Measurements from ENCODE around the gene EFCC1.

EFCC1 gene, protein sequence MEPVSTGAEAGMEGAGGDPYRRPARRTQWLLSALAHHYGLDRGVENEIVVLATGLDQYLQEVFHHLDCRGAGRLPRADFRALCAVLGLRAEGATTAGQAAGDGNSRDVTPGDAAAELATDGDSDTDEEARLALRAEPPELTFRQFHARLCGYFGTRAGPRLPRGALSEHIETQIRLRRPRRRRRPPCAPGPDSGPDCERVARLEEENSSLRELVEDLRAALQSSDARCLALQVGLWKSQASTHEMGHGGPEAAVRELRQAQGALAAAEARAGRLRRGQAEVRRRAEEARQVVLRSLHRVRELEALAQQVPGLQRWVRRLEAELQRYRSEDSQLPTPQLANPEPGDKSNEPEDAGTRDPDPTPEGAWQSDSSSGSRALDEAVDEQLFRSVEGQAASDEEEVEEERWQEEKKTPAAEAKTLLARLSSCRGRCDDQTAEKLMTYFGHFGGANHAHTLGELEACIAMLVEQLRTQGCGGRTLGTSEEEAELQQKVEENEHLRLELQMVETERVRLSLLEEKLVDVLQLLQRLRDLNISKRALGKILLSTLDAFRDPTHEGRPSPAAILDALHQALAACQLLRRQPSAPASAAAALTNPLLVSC
- 0.17 to 0.72 reads per million in 2 donors for total RNA-seq

DNA sequence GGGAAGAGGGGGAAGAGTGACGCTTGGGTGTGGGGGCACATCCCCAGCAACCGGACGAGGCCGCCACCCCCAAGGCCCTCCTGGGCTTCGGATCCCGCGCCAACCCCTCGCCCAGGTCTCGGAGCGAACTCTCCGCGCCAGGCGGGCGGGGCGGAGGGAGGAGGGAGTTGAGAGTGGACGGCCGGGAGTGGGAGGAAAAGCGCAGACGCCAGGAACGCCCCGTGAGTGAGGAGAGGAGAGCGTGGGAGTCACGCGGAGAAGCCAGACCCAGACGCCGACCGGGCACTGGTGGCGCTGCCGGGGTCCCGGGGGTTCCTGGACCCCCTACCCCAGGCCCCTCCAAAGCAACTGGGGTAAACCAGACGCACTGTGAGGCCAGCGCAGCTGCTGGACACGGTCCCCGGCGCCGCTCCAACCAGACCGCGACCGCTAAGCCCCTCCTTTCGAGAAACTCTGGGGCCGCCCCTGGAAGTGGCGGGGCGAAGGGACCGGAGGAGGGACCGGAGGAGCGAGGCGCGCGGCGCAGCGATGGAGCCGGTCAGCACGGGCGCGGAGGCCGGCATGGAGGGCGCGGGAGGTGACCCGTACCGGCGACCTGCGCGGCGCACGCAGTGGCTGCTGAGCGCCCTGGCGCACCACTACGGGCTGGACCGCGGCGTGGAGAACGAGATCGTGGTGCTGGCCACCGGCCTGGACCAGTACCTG lies at the start of gene EFCC1:
EFCC1 (plus strand) TSS at position 204 of the 705 bp plus-strand sequence; CDS start at position 529, 325 bp downstream.
- no peak for DNase-seq

DNA sequence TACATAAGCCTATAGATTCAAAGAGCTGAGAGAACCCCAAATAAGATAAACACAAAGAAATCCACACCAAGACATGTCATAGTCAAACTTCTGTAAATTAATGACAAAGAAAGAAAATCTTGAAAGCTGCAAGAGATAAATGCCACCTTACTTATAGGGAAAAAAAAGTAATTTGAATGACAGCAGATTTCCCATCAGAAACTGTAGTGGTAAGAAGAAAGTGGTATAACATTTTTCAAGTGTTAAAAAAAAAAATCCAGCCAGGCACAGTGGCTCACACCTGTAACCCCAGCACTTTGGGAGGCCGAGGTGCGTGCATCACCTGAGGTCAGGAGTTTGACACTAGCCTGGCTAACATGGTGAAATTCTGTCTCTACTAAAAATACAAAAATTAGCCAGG lies 44.7 kb upstream of the EFCC1 start:
- DNase-seq, result no peak

DNA sequence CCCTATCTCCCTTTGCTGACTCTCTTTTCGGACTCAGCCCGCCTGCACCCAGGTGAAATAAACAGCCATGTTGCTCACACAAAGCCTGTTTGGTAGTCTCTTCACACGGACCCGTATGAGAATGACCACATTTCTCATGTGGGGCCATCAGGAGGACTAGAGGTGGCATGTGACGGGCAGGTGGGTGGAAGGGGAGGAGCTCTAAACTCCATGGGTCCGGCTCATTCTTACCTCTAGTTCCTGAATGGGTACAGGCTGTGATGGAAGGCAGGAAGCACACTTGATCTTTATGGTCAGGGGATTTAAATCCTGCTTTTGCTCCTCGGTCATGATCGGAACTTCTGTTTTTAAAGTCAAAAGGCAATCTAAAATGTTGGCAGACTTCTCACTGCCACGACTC lies 35.8 kb upstream of the EFCC1 start:
- DNase-seq, result no peak

DNA sequence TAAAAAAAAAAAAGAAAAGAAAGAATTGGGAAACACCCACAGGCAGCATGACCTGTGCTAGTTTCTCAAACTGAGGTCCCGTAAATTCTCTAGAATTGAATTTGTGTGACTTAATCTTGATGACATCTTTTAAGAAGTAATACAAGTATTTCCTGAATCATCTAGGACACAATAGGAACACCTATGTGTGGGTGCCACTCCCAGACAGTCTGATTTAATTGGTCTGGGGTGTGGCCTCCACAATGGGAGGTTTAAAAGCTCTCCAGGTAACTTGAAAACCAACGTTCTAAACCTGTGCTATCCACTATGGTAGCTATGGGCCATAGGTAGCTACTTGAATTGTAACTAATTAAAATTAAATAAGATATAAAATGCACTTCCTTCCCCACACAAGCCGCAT lies 35.3 kb upstream of the EFCC1 start:
- DNase-seq, result no peak

DNA sequence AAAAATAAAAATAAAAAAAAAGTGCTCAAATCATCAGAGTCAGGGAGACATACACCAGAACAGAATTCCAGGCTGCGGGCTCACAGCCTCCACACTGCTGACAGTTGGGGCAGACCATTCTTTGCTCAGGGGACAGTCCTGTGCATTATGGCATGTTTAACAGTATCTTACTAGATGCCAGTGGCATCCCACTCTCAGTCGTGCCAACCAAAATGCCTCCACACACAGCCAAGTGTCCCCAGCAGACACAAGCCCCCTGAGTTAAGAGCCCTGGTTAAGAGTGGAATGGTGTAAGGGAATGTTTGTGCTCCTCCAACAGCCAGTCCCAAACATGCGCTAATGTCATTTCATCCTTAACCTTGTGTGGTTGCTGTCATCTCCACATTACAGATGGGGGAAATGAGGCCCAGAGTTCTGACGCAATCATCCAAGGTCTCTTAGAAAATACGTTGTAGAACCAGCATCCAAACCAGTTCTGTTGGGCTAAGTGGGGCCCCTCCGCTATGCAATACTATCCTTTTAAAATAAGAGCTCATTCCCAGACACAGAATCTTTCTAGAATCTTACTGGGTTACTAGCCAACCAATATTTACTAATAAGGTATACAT lies 33.3 kb upstream of the EFCC1 start:
- no peak for DNase-seq

DNA sequence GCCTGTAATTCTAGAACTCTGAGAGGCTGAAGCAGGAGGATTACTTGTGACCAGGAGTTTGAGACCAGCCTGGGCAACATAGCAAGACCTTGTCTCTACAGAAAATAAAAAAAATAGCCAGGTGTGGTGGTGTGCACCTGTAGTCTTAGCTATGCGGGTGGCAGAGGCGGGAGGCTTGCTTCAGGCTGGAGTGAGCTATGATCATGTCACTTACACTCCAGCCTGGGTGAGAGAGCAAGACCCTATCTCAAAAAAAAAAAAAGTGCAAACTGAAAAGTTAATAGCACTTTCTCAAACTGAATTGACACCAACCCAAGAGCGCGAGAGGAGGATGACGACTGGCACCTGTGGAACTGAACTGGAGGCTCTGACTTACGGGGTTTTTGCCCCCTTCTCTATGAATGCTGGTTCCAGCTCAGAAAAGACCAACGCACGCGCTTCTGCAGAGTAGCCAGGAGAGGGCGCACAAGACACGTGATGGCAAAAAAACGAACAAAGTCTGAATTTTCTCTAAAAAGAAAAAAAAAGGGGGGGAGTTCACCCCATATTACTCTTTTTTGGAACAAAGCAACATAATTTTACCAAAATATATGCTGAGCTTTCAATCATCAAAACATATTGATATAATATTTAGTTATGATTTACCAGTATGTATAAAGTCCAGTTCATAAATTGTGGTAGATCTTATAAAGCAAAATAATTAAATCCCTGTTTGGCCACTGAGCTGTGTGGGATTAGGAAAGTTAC lies 30.9 kb upstream of the EFCC1 start:
- DNase-seq, result no peak

DNA sequence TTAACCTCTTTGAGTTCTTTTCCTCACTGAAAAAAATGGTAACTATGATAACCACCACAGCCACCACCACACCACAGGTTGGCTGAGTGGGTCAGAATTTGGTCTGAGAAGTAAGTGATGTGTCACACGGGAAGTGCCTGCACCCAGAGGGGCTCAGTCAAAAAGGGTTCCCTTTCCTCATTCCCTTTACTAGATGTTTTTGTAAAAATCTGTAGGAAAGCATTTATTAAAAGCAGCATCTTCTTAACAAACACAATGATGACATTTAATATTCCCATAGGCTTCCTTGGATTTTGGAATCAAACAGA lies 30.4 kb upstream of the EFCC1 start:
- DNase-seq, result no peak

DNA sequence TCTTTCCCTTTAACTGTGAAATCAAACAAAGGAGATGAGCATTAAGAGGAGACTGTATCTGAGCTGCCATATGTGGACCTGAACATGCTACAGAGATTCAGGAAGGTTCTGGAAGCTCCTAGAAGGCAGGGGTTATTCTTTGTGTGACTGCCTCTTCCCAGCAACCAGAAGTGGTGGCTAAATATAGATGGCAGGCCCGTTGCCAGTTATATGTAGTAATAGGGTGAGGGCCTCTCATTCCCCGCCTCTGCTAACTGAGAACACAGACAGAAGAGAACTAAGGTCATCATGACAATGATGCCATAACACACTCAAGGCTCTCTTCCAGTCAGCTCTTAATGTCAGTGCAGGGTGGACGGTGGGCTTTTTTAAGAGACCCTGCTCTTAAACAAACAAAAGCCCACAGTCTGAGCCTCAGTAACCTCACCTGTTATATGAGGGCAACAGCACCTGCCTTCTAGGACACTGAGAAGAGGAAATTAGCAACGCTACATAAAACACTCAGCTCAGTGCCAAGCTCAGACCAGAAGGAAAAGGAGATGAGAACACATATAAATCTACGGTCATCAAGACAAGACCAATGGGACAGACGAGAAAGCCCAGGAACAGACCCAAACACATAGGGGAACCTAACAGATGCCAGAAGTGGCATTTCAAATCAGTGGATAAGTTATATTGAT lies 29.5 kb upstream of the EFCC1 start:
- no peak for DNase-seq

DNA sequence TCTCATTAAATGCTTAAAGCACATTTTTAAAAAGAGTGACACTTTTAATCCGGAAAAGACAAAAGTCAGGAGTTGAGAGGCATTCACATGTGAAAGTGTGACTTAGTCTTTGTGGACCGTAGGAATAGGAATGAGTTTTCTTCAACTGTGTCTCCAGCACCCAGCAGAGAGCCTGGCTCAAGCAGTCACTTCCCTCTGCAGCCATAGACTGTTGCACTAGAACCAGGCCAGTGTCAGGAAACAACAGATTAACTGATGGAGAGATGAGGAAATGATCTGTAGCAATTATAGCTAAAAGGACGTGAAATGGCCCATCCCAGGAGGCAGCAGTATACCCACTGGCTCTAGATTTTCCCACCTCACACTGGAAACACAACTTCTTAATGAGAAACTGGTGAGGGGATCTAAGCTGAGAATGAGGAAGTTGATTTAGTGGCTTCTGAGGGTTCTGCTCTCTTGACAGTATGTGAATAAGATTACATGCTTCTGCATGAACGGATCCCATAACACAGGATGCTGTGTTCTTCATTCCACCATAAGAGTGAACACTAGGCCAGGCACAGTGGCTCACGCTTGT lies 27.0 kb upstream of the EFCC1 start:
- no peak for DNase-seq

DNA sequence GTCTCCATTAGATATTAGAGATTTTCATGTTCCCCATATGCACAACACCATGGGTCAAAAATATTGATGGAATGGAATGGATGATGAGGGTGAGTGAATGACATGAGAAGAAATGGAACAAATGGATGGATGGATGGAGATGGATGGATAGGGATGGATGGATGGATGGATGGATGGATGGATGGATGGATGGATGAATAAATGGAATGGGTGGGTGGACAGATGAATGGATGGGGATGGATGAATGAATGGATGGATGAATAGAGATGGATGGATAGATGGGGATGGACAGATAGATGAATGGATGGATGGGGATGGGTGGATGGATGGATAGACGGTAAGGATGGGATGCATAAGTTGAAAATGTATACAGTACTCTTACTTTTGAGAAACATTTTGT lies 25.8 kb upstream of the EFCC1 start:
- DNase-seq, result no peak

DNA sequence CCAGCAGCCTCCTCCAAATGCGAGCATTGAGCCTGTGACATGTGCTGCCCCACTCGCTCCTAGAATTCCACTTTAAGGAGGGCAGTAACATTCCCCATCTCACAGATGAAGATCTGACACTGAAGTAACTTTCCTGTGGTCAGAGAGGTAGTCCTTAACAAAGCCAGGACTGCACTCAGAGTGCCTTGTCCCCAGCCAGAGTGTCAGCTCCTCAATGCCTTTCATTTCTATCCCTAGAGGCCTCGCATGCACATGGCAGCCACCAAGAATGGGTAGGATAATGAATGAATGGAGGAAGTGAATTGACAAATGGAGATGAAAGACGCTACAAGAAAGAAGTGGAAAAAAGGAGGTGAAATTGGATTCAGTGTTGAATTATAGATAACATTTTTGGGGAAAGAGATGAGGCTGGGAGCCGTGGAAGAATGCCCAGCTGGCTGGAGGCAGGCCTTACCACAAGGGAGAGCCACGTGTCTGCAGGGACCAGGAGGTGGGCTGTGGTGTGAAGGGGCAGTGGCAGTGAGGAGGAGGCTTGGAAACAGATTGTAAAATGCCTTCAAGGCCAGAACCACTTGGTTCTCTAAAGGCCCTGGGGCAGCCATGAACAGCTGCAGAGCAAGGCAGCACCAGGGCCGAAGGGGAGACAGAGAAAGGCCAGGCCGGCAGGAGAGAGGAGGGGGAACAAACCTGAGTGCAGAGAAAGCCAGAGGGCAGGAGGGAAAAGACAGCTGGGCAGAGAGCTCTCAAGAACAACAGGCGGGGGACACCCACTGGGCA lies 17.6 kb upstream of the EFCC1 start:
- no peak for DNase-seq

DNA sequence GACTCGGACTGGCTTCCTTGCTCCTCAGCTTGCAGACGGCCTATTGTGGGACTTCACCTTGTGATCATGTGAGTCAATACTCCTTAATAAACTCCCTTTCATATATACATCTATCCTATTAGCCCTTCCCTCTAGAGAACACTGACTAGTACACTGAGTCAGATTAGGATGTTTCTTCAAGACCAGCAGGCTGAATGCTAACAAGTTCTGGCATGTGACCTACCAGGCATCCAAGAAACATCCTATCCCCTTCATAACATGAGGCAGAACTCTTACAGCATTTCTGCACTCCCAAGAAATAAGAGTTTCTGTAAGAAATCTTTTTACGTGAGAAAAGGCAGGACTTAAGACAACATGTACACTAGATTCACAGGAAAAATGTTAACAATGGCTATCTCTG lies 16.5 kb upstream of the EFCC1 start:
- DNase-seq, result no peak

DNA sequence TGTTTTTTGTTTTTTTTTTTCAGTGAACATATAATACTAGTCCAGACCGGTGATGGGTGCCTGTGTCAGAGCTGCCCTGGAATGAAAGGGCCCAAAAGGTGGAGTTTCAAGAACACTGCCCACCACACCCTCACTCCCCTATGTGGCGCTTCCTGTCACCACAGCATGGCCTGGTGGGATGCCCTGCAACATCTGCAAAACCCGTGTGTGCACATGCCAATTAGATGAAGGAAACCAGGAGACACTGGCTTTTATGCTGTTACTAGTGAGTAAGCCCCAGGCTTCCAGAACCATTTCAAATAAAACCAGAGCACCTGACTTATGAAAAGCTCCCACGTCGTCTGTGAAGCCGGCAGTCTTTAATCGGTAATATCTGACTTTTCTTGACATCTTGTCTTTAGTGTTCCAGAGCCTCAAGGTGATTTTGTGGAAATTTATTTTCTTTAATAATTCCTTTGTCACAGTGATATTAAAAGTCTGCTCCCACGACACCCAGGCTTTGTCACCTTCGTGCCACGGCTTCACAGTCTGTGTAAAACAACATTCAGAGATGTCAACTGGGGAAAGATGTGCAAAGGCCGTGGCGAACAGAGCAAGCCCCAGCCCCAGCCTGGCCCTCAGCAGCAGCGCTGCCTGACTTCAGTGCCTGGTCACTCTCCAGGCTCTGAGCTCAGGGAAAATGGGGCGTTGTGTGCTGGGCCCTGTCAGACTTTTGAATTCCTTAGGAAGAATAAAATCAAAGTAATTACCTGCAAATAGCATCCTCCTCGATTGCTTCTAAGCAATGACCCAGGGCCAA lies 13.6 kb upstream of the EFCC1 start:
- DNase-seq, result no peak

DNA sequence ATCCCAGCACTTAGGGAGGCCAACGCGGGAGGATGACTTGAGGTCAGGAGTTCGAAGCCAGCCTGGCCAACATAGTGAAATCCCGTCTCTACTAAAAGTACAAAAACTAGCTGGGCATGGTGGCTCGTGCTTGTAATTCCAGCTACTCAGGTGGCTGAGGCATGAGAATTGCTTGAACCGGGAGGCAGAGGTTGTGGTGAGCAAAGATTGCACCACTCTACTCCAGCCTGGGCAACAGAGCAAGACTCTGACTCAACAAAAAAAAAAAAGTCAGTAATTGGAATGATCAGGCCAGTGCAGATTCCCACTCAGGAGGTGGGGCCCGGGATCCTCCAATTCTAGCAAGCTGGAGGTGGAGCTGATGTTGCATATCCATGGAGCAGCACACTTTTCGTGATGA lies 12.8 kb upstream of the EFCC1 start:
- DNase-seq, result no peak

DNA sequence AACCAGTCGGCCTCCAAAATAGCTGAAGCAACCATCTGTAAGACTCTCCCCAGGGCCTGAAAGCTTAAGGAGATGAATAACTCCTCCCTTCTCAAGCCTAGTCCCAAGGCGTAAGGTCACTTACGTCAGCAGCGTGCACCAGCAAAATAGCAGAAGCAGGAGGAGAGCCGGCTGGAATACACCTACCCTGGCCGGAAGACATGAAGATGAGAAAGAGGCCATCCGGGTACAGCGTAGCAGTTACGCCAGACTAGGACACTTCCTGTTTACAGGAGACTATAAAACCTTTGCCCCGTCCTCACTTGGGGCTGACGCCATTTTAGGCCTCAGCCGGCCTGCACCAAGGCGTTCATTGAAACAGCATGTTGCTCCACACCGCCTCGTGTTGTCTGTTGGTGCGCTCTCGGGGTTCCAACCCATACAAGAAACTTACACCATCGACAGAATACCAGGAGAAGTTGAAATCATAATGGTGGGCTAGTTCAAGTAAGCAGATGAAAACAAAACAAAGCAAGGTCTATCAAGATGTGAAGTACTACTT lies 9.7 kb upstream of the EFCC1 start:
- no peak for DNase-seq

DNA sequence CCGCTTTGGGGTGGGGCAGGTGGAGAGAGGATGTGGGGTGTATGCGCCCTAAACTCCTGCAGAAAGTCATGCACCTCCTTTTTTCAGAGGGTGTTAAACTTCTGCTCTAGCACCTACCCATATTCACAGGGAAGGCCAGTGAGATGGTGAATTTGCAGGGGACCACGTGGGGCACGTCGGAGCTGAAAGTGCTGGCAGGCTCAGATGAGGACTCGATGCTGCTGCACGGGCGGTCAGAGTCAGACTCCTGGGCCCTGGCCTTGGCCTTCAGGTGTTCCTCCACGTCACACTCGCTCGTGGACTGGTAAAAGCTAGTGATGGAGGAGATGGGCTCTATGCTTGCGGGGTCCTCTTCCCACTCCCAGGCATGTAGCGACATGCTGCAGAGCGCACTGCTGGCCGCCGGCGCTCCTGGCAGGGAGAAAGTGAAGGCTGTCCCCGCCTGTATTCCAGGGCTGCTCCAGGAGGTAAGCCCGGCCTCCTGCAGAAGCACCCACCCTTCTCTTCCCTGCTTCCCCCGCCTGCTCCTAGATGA lies 8.1 kb upstream of the EFCC1 start:
- no peak for DNase-seq

DNA sequence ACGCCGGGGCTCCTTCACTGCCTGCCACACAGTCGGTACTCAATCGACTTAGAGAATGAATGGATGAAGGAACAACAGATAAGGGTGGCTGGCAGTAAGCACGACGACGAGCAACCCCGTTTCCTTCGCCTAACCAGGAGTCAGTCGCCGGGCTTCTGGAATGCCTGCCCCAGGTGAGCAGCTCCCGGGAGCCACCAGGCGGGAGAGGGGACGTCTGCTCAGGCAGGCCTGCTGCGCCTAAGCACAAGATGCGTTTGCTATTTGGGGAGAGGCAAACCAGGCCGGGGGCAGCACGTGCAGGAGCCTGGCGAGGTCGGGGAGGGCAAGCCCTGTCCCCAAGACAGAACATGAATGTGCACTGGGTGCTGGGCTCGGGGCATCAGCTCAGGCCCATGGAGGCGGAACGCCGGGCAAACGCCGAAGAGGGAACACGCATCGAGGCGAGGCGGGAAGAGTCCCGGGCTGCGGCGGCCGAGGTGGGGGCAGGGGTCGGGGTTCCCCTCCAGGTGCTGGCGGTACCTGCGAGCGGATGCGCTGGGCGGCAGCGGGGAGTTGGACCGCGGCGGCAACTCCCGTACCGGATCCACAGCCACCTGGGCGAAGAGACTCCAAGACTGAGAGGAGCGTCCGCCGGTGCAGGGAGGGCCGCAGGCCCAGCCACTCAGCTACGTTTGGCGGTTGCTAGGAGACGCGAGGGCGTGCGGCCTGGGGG lies 7.5 kb upstream of the EFCC1 start, which contains the start of gene CFAP92:
CFAP92 (minus strand) TSS at position 616 of the 712 bp plus-strand sequence. CDS start 772 bp downstream, outside the sequence.
- DNase-seq, result peak; percentile 81

DNA sequence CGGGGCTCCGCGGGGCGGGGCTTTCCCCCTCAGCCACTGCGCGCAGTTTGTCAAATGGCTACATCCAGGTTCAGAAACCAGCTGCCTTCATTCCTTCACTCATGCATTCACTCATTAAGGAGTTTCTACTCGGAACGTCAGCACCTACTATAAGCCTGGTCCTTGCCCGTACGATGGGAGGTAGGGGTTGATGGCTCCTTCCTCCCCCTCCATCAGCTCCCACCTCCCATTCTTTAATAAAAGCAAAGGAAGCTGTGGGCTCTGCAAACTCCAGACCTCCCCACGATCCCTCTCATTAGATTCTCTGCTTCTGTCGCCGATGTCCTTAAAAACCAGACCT lies 7.0 kb upstream of the EFCC1 start:
- no peak for DNase-seq

All from activated gamma-delta T cell (primary cell).